Left renal pelvis (tissue), 4 donors: ENCODE measurements around the gene ACTR3. TPM values are rescaled to one million over a fixed set of nuclear protein-coding genes. Genes with fewer than 3 reads are reported as not detected.

Source experiments
- DNase-seq, 4 donors: peaks; one replicate each; pipeline ENCODE4 v3.0.0-alpha.2; 2013; ENCODE audit warnings: low read depth in 4 of 4, low spot score in 3 of 4
- polyA plus RNA-seq, 4 donors: library from polyadenylated mRNA; unstranded; fragments of 120-200 nt; gene quantifications; one replicate each; pipeline ENCODE4 v1.2.1, GENCODE V29; 2013; ENCODE audit not compliant: insufficient read length in 4 of 4

ACTR3 gene
- polyA plus RNA-seq, 4 donors, result 126 to 181 (median 160) TPM

GRCh38 chr2:113963965-113964364 is 74.1 kb downstream of the ACTR3 start:
- DNase-seq, result no peak

GRCh38 chr2:113964436-113964835 is 74.5 kb downstream of the ACTR3 start:
- DNase-seq, result no peak

GRCh38 chr2:113965228-113965627 is 75.3 kb downstream of the ACTR3 start:
- DNase-seq, result no peak

GRCh38 chr2:113965644-113966043 is 75.8 kb downstream of the ACTR3 start:
- DNase-seq, result no peak

- DNase-seq, result no peak
Observed at GRCh38 chr2:113966171-113966570, 76.3 kb downstream of the ACTR3 start.

- no peak for DNase-seq
Observed at GRCh38 chr2:113966832-113967231, 76.9 kb downstream of the ACTR3 start.

GRCh38 chr2:113967272-113967671 is 77.4 kb downstream of the ACTR3 start:
- DNase-seq, result no peak

GRCh38 chr2:113972766-113973165 is 82.9 kb downstream of the ACTR3 start:
- DNase-seq, result no peak

- no peak for DNase-seq
Observed at GRCh38 chr2:113973810-113974209, 83.9 kb downstream of the ACTR3 start.

- DNase-seq, result no peak
Observed at GRCh38 chr2:113974727-113975126, 84.8 kb downstream of the ACTR3 start.

GRCh38 chr2:113976277-113976928 is 86.5 kb downstream of the ACTR3 start:
- DNase-seq, result no peak

- DNase-seq, result no peak
Observed at GRCh38 chr2:113977060-113977659, 87.3 kb downstream of the ACTR3 start.

- no peak for DNase-seq
Observed at GRCh38 chr2:113977660-113978523, 88.0 kb downstream of the ACTR3 start.

GRCh38 chr2:113978524-113979190 is 88.8 kb downstream of the ACTR3 start:
- DNase-seq, result no peak

GRCh38 chr2:113979191-113980128 is 89.6 kb downstream of the ACTR3 start:
- no peak for DNase-seq

- DNase-seq, result no peak
Observed at GRCh38 chr2:113980946-113981345, 91.1 kb downstream of the ACTR3 start.

- DNase-seq, result no peak
Observed at GRCh38 chr2:113981404-113982134, 91.7 kb downstream of the ACTR3 start.

GRCh38 chr2:113985554-113986397 is 95.9 kb downstream of the ACTR3 start:
- DNase-seq, result no peak
